ENCODE data around the gene VPS13C.

- TF ChIP-seq CTCF (IDR thresholded peaks at IDR 0.05) (no peak), EZH2phosphoT487 (IDR thresholded peaks at IDR 0.05) (no peak), EZH2 (IDR thresholded peaks at IDR 0.05) (no peak)
These were observed 170.5 kb downstream of the VPS13C start for GRCh38 chr15:61889706-61890105.

All from neural progenitor cell (in vitro differentiated cells).